GM13977 (cell line): Measurements from ENCODE around the gene CNPY3.
"Not testable (repeated sequence)": the region's sequence is repeated elsewhere in the genome, so short reads cannot be mapped to it uniquely, and the experiment has no call there.

Source experiments
- DNase-seq: peaks from one replicate; pipeline ENCODE4 v3.0.0; 2012; ENCODE audit warnings: low spot score
- in situ Hi-C: fragments of 300-500 bp; cut with MboI; formaldehyde crosslinking; loops from one replicate; pipeline ENCODE4 v1.12.0; 2022; ENCODE audit warnings: low sequenced_read_pairs, low pct_unique_long_range_greater_than_20kb, mixed read lengths, inconsistent platforms; ENCODE audit not compliant: unreplicated experiment
- TF ChIP-seq, protein P1 (sequence below): IDR thresholded peaks from 2 replicates; pipeline ENCODE4 v1.5.1; 2012; ENCODE audit warnings: mild to moderate bottlenecking, control low read depth; ENCODE audit not compliant: insufficient read depth; ENCODE audit errors: extremely low read depth, missing control alignments

The CNPY3 gene

DNA sequence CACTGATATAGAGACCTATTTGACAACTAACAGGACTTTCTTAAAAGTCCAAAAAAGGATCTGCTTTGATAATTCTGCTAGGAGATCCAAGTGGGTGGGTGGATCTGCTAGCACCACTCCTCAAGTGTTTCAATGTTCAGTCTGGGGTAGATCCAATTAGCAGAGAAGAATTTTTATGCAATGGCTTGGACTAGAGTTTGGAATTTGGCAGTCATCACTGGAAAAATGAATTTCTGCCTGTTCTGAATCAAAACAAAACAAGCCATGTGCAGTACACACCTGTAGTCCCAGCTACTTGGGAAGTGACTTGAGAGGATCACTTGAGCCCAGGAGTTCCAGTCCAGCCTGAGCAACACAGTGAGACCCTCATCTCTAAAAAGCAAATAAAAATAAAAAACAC, 18.7 kb downstream of the CNPY3 start:
- TF ChIP-seq, protein P1, sequence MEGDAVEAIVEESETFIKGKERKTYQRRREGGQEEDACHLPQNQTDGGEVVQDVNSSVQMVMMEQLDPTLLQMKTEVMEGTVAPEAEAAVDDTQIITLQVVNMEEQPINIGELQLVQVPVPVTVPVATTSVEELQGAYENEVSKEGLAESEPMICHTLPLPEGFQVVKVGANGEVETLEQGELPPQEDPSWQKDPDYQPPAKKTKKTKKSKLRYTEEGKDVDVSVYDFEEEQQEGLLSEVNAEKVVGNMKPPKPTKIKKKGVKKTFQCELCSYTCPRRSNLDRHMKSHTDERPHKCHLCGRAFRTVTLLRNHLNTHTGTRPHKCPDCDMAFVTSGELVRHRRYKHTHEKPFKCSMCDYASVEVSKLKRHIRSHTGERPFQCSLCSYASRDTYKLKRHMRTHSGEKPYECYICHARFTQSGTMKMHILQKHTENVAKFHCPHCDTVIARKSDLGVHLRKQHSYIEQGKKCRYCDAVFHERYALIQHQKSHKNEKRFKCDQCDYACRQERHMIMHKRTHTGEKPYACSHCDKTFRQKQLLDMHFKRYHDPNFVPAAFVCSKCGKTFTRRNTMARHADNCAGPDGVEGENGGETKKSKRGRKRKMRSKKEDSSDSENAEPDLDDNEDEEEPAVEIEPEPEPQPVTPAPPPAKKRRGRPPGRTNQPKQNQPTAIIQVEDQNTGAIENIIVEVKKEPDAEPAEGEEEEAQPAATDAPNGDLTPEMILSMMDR = no peak
- in situ Hi-C loops = no loop called here
- DNase-seq = no peak

DNA sequence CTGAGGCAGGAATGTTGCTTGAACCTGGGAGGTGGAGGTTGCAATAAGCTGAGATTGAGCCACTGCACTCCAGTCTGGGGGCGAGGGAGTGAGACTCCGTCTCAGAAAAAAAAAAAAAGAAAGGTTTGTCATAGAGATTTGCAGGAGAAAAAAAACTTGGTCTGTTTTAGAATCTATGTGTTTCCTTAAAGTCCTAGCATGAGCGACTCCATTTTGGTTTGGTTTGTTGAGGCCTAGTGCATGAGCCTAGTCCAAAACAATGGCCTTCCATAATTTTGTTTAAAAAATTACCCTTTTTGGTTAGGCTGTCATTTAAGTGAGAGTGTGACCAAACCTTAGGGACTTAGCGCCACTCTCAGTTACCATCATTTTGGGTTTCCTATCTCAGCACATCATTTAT, 23.1 kb downstream of the CNPY3 start:
- DNase-seq = no peak
- in situ Hi-C loops = no loop called here
- TF ChIP-seq, protein P1 = no peak

- in situ Hi-C loops, DNase-seq: not testable (repeated sequence)
Observed at GRCh38 chr6:42954405-42954804, 25.1 kb downstream of the CNPY3 start.

- in situ Hi-C loops = no loop called here
- no peak for DNase-seq
- TF ChIP-seq, protein P1 = no peak
Observed at GRCh38 chr6:42958125-42958524, 28.8 kb downstream of the CNPY3 start.

- in situ Hi-C loops = no loop called here
- TF ChIP-seq, protein P1 = no peak
- no peak for DNase-seq
Observed at GRCh38 chr6:42959917-42960242, 30.6 kb downstream of the CNPY3 start.

- in situ Hi-C loops = no loop called here
- peak; percentile 63 for DNase-seq
- TF ChIP-seq, protein P1 = no peak
Observed at GRCh38 chr6:42960243-42961019, 31.2 kb downstream of the CNPY3 start, which contains the start of gene GNMT. TSS of gene GNMT (plus strand) at chr6:42960754. CDS start at chr6:42960768, 14 bp downstream.

- TF ChIP-seq, protein P1 = no peak
- in situ Hi-C loops = no loop called here
- DNase-seq = no peak
Observed at GRCh38 chr6:42961020-42961470, 31.8 kb downstream of the CNPY3 start.
